SU-DHL-6 (cell line): ENCODE results near the gene PBX2.

Source experiments
- H2AFZ ChIP-seq: fragments of 200-600 bp; sonication (generic); 2 replicates; pipeline ENCODE4 v1.6.1; 2014; ENCODE audit warnings: low read depth, mild to moderate bottlenecking, moderate library complexity, mixed read lengths, antibody characterized with exemption, low read length; ENCODE audit not compliant: severe bottlenecking
- H3F3A ChIP-seq: fragments of 200-600 bp; shearing (Covaris generic); 2 replicates; pipeline ENCODE4 v1.6.0; 2016; ENCODE audit warnings: antibody characterized with exemption, mild to moderate bottlenecking; ENCODE audit not compliant: insufficient read depth
- H3K27ac ChIP-seq: fragments of 200-600 bp; sonication (generic); 2 replicates; pipeline ENCODE4 v1.5.1; 2016; ENCODE audit warnings: low read depth, mild to moderate bottlenecking, low read length, moderate library complexity, mixed read lengths
- H3K27me3 ChIP-seq: fragments of 200-600 bp; sonication (generic), shearing (Covaris generic); 2 replicates; pipeline ENCODE4 v1.6.0; 2014; ENCODE audit warnings: mild to moderate bottlenecking, low read length
- H3K36me3 ChIP-seq: fragments of 200-600 bp; sonication (generic); 2 replicates; pipeline ENCODE4 v1.6.1; 2014; ENCODE audit warnings: mild to moderate bottlenecking, low read length, mixed read lengths
- H3K4me2 ChIP-seq: fragments of 300-600, 200-600 bp; shearing (Covaris generic), sonication (generic); 2 replicates; pipeline ENCODE4 v1.6.0; 2014; ENCODE audit warnings: low read length, low read depth, mild to moderate bottlenecking; ENCODE audit not compliant: poor library complexity, severe bottlenecking
- H3K4me3 ChIP-seq: fragments of 200-600 bp; sonication (generic); 2 replicates; pipeline ENCODE4 v1.5.1; 2014; ENCODE audit warnings: antibody characterized with exemption, low read length, mild to moderate bottlenecking, mixed read lengths; ENCODE audit not compliant: insufficient read depth, poor library complexity, severe bottlenecking
- H3K79me2 ChIP-seq: fragments of 200-600 bp; sonication (generic); 2 replicates; pipeline ENCODE4 v1.6.1; 2014; ENCODE audit warnings: mild to moderate bottlenecking, low read length, moderate library complexity; ENCODE audit not compliant: insufficient read depth
- H3K9ac ChIP-seq: fragments of 200-600 bp; sonication (generic); 2 replicates; pipeline ENCODE4 v1.7.0; 2014; ENCODE audit warnings: mild to moderate bottlenecking, low read length
- H3K9me2 ChIP-seq: fragments of 200-600 bp; sonication (generic); replicated peaks from 2 replicates; pipeline ENCODE4 v1.6.1; 2014; ENCODE audit warnings: low read length; ENCODE audit not compliant: insufficient read depth
- H3K9me3 ChIP-seq: fragments of 200-600 bp; sonication (generic); 2 replicates; pipeline ENCODE4 v1.6.1; 2014; ENCODE audit warnings: low read length, mixed read lengths; ENCODE audit not compliant: insufficient read depth
- H4K20me1 ChIP-seq: fragments of 200-600 bp; sonication (generic); 2 replicates; pipeline ENCODE4 v1.6.1; 2014; ENCODE audit warnings: low read depth, mild to moderate bottlenecking, antibody characterized with exemption, low read length, moderate library complexity, mixed read lengths
- CTCF ChIP-seq: fragments of 200-600 bp; sonication (generic); IDR thresholded peaks from one replicate; pipeline ENCODE4 v1.5.1; 2017; ENCODE audit warnings: antibody characterized with exemption, mild to moderate bottlenecking, low read length, moderate library complexity; ENCODE audit not compliant: insufficient read depth, poor library complexity, severe bottlenecking
- EZH2phosphoT487 ChIP-seq: fragments of 200-600 bp; sonication (generic), shearing (Covaris generic); conservative IDR thresholded peaks from 2 replicates; pipeline ENCODE4 v1.6.1; 2018; ENCODE audit warnings: mild to moderate bottlenecking, antibody characterized with exemption, low read length, moderate library complexity, mixed read lengths

Gene PBX2

DNA sequence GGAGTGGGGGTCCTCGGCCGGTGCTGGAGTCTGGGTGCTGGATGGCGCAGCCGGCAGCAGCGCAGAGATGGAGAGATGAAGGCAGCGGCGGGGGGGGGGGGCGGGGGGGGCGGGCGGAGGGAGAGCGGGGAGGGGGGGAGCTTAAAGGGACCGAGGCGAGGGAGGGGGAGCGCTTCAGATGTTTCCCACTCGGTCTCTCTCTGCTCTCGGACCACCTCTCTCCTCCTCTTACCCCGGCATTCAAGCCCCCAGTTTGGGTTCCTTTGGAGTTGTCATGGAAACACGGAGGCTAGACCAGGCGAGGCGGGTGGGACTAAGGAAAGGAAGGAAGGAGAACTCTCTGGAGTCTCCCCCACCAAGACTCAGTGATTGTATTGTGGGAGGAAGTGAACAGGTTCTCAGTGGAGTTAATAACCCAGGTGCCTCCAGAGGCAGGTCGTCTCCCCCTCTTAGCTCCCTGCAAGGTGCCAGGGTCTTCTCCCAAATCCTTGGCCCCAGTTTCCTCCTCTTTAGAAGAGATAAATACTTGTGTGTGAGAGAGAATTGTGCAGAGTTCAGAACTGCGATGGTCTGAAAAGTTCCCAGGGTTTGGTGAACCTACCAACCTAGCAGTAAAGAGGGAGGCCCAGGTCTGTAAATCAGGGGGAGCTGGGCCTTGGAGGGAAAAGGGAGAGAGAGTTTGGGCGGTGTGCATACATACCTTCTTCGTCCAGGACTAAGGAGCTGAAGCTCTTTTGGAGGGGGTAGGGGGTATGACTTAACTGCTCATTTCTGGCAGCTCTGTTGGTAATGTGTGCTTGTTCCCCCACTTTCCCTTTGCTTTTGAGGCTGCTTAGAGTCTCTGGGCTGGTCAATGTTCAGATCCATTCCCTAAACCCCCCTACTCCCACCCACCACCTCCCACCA is 37.9 kb downstream of the PBX2 start, which contains the start of gene PRRT1:
PRRT1 (minus strand) TSS at position 77 of the 906 bp plus-strand sequence. CDS start 112 bp downstream, outside the sequence.
- H3K27ac ChIP-seq = no peak within 1 kb of the TSS
- H3K9ac ChIP-seq = no peak within 1 kb of the TSS
- H3K4me2 ChIP-seq = no peak within 1 kb of the TSS
- H3K27me3 ChIP-seq = no peaks in the 10 kb centered on the region
- H3K9me2 ChIP-seq = no peaks in the 10 kb centered on the region
- no peak for TF ChIP-seq CTCF
- TF ChIP-seq EZH2phosphoT487 = no peak
- H4K20me1 ChIP-seq = no peaks in the 10 kb centered on the region
- H2AFZ ChIP-seq = no peak within 1 kb of the TSS
- no peaks in the 10 kb centered on the region for H3K9me3 ChIP-seq
- H3K79me2 ChIP-seq = no peaks in the 10 kb centered on the region
- H3K36me3 ChIP-seq = no peaks in the 10 kb centered on the region
- peaks cover 8% of the 10 kb centered on the region; the same call in 1 of the 2 replicates for H3F3A ChIP-seq
- H3K4me3 ChIP-seq = no peak within 1 kb of the TSS

- Histone ChIP-seq H3K9ac (no peak overlapping the region), H3K9me2 (no peaks in the 10 kb centered on the region), H3K27ac (no peak overlapping the region), H3F3A (peaks cover 8% of the 10 kb centered on the region; the same call in 1 of the 2 replicates), H2AFZ (no peak overlapping the region), H3K36me3 (no peaks in the 10 kb centered on the region), H4K20me1 (no peaks in the 10 kb centered on the region), H3K4me3 (no peak overlapping the region), H3K79me2 (no peaks in the 10 kb centered on the region), H3K9me3 (no peaks in the 10 kb centered on the region), H3K4me2 (no peak overlapping the region), H3K27me3 (no peaks in the 10 kb centered on the region)
- TF ChIP-seq EZH2phosphoT487 (no peak), CTCF (no peak)
These were observed 38.7 kb downstream of the PBX2 start for GRCh38 chr6:32151181-32151862.

DNA sequence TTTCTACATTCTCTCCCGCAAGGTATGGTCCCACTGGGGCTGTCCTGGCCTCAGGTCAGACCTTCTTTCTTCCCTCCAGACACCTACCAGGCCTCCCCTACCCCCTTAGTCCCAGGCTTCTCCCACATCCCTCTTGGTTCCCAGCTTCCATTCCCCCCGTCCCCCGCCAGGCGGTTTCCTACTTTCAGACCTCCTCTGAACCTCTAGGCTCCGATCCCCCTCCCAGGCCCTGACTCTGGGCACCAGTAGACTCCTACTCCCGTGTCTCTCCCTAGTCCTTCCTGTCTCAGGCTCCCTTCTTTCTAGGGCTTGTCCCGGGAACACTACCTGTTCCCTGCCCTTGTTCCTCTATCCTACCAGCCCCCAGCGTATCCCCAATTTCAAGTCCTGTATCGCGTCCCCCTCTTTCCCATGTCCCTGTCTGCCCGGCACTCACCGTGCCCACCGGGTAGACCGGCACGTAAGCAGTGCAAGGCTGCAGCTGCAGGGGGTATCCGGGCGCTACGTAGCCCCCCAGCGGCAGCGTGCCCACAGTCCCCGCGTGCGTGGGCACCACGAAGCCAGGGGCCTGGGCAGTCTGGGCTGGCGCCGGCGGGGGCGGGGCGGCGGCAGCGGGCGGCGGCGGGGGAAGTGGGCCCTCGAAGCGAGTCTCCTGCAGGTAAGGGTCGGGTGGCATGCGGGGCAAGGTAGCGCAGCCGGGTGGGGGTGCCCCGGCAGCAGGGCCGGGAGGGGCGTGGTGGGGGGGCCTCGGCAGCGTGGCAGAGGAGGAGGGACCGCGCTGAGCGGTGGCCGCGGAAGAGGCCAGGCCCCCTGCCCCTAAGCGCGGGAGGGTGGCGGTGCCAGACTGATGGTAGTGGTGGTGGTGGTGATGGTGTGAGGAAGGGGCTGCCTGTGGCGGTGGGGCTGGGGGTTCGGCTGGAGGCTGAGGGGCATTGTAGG is 39.8 kb downstream of the PBX2 start:
- H3K27ac ChIP-seq = no peak overlapping the region
- H2AFZ ChIP-seq = no peak overlapping the region
- H3K9me3 ChIP-seq = no peaks in the 10 kb centered on the region
- no peak overlapping the region for H3K9ac ChIP-seq
- no peak for TF ChIP-seq CTCF
- TF ChIP-seq EZH2phosphoT487 = no peak
- H3F3A ChIP-seq = peaks cover 8% of the 10 kb centered on the region; the same call in 1 of the 2 replicates
- no peak overlapping the region for H3K4me3 ChIP-seq
- H3K27me3 ChIP-seq = no peaks in the 10 kb centered on the region
- no peaks in the 10 kb centered on the region for H3K9me2 ChIP-seq
- H3K4me2 ChIP-seq = no peak overlapping the region
- no peaks in the 10 kb centered on the region for H4K20me1 ChIP-seq
- H3K36me3 ChIP-seq = no peaks in the 10 kb centered on the region
- H3K79me2 ChIP-seq = no peaks in the 10 kb centered on the region
